ENCODE data around the gene ZNF532. TPM values are rescaled to one million over a fixed set of nuclear protein-coding genes. Genes with fewer than 3 reads are reported as not detected.
"Not testable (repeated sequence)": the region's sequence is repeated elsewhere in the genome, so short reads cannot be mapped to it uniquely, and the experiment has no call there.

The ZNF532 gene
- total RNA-seq, 4 donors from 2014 or later = 54.7 to 124 (median 91.2) TPM

DNA sequence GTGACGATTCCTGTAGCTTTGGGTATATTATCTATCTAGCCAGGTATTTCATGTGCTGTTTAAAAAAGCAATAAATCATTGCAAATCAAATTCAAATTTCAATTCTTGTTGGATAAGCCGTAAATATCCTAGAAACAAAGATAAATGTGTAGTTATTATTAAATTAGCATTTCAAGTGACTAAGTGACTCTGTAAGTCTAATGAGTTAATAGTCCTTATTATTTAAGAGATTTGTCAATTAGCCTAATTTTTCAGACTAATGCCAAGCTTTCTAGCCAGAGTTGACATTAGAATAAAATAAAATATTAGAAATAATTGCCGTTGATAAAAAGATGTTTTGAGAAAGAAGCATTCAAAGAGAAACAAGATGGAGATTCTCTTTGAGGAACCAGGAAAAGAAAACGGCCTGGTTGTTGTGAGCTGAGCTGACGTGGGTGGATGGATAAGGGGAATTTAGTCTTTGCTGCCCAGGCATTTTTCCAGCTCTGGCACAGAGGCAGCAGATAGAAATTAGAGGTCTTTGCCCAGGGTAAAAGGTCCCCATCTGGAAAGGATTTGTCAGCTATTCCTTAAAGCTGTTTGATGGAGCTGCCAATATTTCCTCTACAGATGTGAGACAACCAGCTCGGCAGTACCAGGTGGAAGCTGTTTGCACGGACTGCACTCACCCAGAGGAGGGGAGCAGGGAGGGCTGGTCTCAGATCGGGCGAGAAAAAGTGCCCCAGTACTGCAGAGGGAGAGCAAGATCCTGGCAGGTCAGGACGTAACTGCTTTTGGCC lies 157.7 kb downstream of the ZNF532 start:
- in situ Hi-C loops (cut with MboI; ENCODE audit: low sequenced_read_pairs in 4 of 4) (no loop called here), intact Hi-C loops (cut with DNase I; ENCODE audit: low total_unique reads) (no loop called here)
- ATAC-seq (no peak), DNase-seq (no peak)
- TF ChIP-seq POLR2A (IDR thresholded peaks at IDR 0.05) = no peak
- TF ChIP-seq CTCF (IDR thresholded peaks at IDR 0.05 in 4 of 5, conservative IDR thresholded peaks at IDR 0.05 in 1 of 5) = no peak
- Histone ChIP-seq H3K4me1 (peaks cover 41 to 51% of the 10 kb centered on the region in 2 donors), H3K27ac (peak overlapping the region; percentile 76 to 88 (median 82)), H3K36me3 (no peaks in the 10 kb centered on the region), H3K27me3 (no peaks in the 10 kb centered on the region), H3K4me3 (no peak overlapping the region), H3K9me3 (no peaks in the 10 kb centered on the region)

- ATAC-seq (no peak), DNase-seq (no peak)
- Histone ChIP-seq H3K27ac (peak overlapping the region; percentile 76 to 88 (median 82)), H3K9me3 (no peaks in the 10 kb centered on the region), H3K36me3 (no peaks in the 10 kb centered on the region), H3K4me3 (no peak overlapping the region), H3K4me1 (peaks cover 46 to 54% of the 10 kb centered on the region in 2 donors), H3K27me3 (no peaks in the 10 kb centered on the region)
- TF ChIP-seq CTCF (IDR thresholded peaks at IDR 0.05 in 4 of 5, conservative IDR thresholded peaks at IDR 0.05 in 1 of 5) (no peak), POLR2A (IDR thresholded peaks at IDR 0.05) (no peak)
- in situ Hi-C loops (cut with MboI; ENCODE audit: low sequenced_read_pairs in 4 of 4) = loop anchor here in 1 of 4 donors (25.0 kb wide), 1 partner anchor 112 kb away; the partner anchor contains the start of gene SEC11C
- intact Hi-C loops (cut with DNase I; ENCODE audit: low total_unique reads) = no loop called here
Observed at GRCh38 chr18:59024829-59025228, 160.2 kb downstream of the ZNF532 start.

GRCh38 chr18:59025532-59025931 lies 160.9 kb downstream of the ZNF532 start:
- H3K9me3 ChIP-seq; H3K36me3 ChIP-seq; intact Hi-C loops (cut with DNase I; ENCODE audit: low total_unique reads); ATAC-seq; DNase-seq; H3K4me3 ChIP-seq; H3K27me3 ChIP-seq: not testable (repeated sequence)
- peak overlapping the region; percentile 76 to 88 (median 82) for H3K27ac ChIP-seq
- H3K4me1 ChIP-seq = peaks cover 51 to 53% of the 10 kb centered on the region in 2 donors
- in situ Hi-C loops (cut with MboI; ENCODE audit: low sequenced_read_pairs in 4 of 4) = loop anchor here in 1 of 4 donors (25.0 kb wide), 1 partner anchor 112 kb away; the partner anchor contains the start of gene SEC11C

GRCh38 chr18:59026364-59026763 lies 161.7 kb downstream of the ZNF532 start:
- Histone ChIP-seq H3K27me3 (no peaks in the 10 kb centered on the region), H3K9me3 (no peaks in the 10 kb centered on the region), H3K4me1 (peaks cover 51 to 54% of the 10 kb centered on the region in 2 donors), H3K36me3 (no peaks in the 10 kb centered on the region), H3K4me3 (no peak overlapping the region), H3K27ac (peak overlapping the region; percentile 76 to 88 (median 82))
- intact Hi-C loops (cut with DNase I; ENCODE audit: low total_unique reads) = no loop called here
- DNase-seq = no peak
- TF ChIP-seq CTCF (IDR thresholded peaks at IDR 0.05 in 4 of 5, conservative IDR thresholded peaks at IDR 0.05 in 1 of 5) (no peak), POLR2A (IDR thresholded peaks at IDR 0.05) (no peak)
- ATAC-seq = no peak
- in situ Hi-C loops (cut with MboI; ENCODE audit: low sequenced_read_pairs in 4 of 4) = loop anchor here in 1 of 4 donors (25.0 kb wide), 1 partner anchor 111 kb away; the partner anchor contains the start of gene SEC11C

- no peaks in the 10 kb centered on the region for H3K36me3 ChIP-seq
- intact Hi-C loops (cut with DNase I; ENCODE audit: low total_unique reads) = no loop called here
- in situ Hi-C loops (cut with MboI; ENCODE audit: low sequenced_read_pairs in 4 of 4) = loop anchor here in 1 of 4 donors (25.0 kb wide), 1 partner anchor 110 kb away; the partner anchor contains the start of gene SEC11C
- H3K27ac ChIP-seq = peak overlapping the region; percentile 76 to 88 (median 82)
- DNase-seq (peak; percentile 41 to 76), ATAC-seq (peak; percentile 23 to 29)
- H3K4me3 ChIP-seq = no peak overlapping the region
- no peaks in the 10 kb centered on the region for H3K27me3 ChIP-seq
- no peak for TF ChIP-seq CTCF (IDR thresholded peaks at IDR 0.05 in 4 of 5, conservative IDR thresholded peaks at IDR 0.05 in 1 of 5)
- TF ChIP-seq POLR2A (IDR thresholded peaks at IDR 0.05) = peak; percentile 50 to 54
- no peaks in the 10 kb centered on the region for H3K9me3 ChIP-seq
- H3K4me1 ChIP-seq = peaks cover 51 to 55% of the 10 kb centered on the region in 2 donors
Observed at GRCh38 chr18:59026831-59027410, 162.2 kb downstream of the ZNF532 start.

Data from gastrocnemius medialis (tissue), 4 donors.